ENCODE data around the gene FARP2.

The FARP2 gene

GRCh38 chr2:241538838-241539615, 182.9 kb downstream of the FARP2 start:
- no peak overlapping the region for H3K27ac ChIP-seq (ENCODE audit: low read depth in 2 of 2, low read length in 2 of 2)
- H3K27me3 ChIP-seq (ENCODE audit: control insufficient read depth in 2 of 2, insufficient read depth in 2 of 2, low read length in 2 of 2), result peaks cover 8 to 14% of the 10 kb centered on the region in 2 donors
- H3K4me1 ChIP-seq (ENCODE audit: control insufficient read depth in 2 of 2, insufficient read depth in 2 of 2, low read length in 2 of 2), result peaks cover 6% of the 10 kb centered on the region in 2 donors
- H3K36me3 ChIP-seq (ENCODE audit: control insufficient read depth in 2 of 2, insufficient read depth in 2 of 2, low read length in 2 of 2), result no peaks in the 10 kb centered on the region
- H3K9ac ChIP-seq (ENCODE audit: low read depth in 1 of 2, low read length in 2 of 2), result no peak overlapping the region
- no peak overlapping the region for H3K4me3 ChIP-seq (ENCODE audit: low read length in 2 of 2)
- no peaks in the 10 kb centered on the region for H3K9me3 ChIP-seq (ENCODE audit: control insufficient read depth in 2 of 2, low read length in 2 of 2)

- H3K27me3 ChIP-seq (ENCODE audit: control insufficient read depth in 2 of 2, insufficient read depth in 2 of 2, low read length in 2 of 2), result peaks cover 8 to 14% of the 10 kb centered on the region in 2 donors
- no peak overlapping the region for H3K9ac ChIP-seq (ENCODE audit: low read depth in 1 of 2, low read length in 2 of 2)
- peaks cover 6% of the 10 kb centered on the region in 2 donors for H3K4me1 ChIP-seq (ENCODE audit: control insufficient read depth in 2 of 2, insufficient read depth in 2 of 2, low read length in 2 of 2)
- H3K27ac ChIP-seq (ENCODE audit: low read depth in 2 of 2, low read length in 2 of 2), result no peak overlapping the region
- H3K36me3 ChIP-seq (ENCODE audit: control insufficient read depth in 2 of 2, insufficient read depth in 2 of 2, low read length in 2 of 2), result no peaks in the 10 kb centered on the region
- H3K9me3 ChIP-seq (ENCODE audit: control insufficient read depth in 2 of 2, low read length in 2 of 2), result no peaks in the 10 kb centered on the region
- no peak overlapping the region for H3K4me3 ChIP-seq (ENCODE audit: low read length in 2 of 2)
These were observed 183.7 kb downstream of the FARP2 start for GRCh38 chr2:241539616-241540374.

- H3K27me3 ChIP-seq (ENCODE audit: control insufficient read depth in 2 of 2, insufficient read depth in 2 of 2, low read length in 2 of 2), result peaks cover 8 to 20% of the 10 kb centered on the region in 2 donors
- no peak overlapping the region for H3K27ac ChIP-seq (ENCODE audit: low read depth in 2 of 2, low read length in 2 of 2)
- no peak overlapping the region for H3K9ac ChIP-seq (ENCODE audit: low read depth in 1 of 2, low read length in 2 of 2)
These were observed 184.3 kb downstream of the FARP2 start for GRCh38 chr2:241540401-241540770.

GRCh38 chr2:241540771-241541561, 184.9 kb downstream of the FARP2 start:
- peaks cover 6% of the 10 kb centered on the region in 2 donors for H3K4me1 ChIP-seq (ENCODE audit: control insufficient read depth in 2 of 2, insufficient read depth in 2 of 2, low read length in 2 of 2)
- no peaks in the 10 kb centered on the region for H3K9me3 ChIP-seq (ENCODE audit: control insufficient read depth in 2 of 2, low read length in 2 of 2)
- peaks cover 13 to 25% of the 10 kb centered on the region in 2 donors for H3K27me3 ChIP-seq (ENCODE audit: control insufficient read depth in 2 of 2, insufficient read depth in 2 of 2, low read length in 2 of 2)
- H3K9ac ChIP-seq (ENCODE audit: low read depth in 1 of 2, low read length in 2 of 2), result no peak overlapping the region
- H3K27ac ChIP-seq (ENCODE audit: low read depth in 2 of 2, low read length in 2 of 2), result no peak overlapping the region
- peak overlapping the region; percentile 20 to 48 for H3K4me3 ChIP-seq (ENCODE audit: low read length in 2 of 2)
- H3K36me3 ChIP-seq (ENCODE audit: control insufficient read depth in 2 of 2, insufficient read depth in 2 of 2, low read length in 2 of 2), result no peaks in the 10 kb centered on the region

More at GRCh38 chr2:241540401-241540770, 184.3 kb downstream of the FARP2 start:
- Histone ChIP-seq H3K9me3 (ENCODE audit: control insufficient read depth in 2 of 2, low read length in 2 of 2) (no peaks in the 10 kb centered on the region), H3K4me1 (ENCODE audit: control insufficient read depth in 2 of 2, insufficient read depth in 2 of 2, low read length in 2 of 2) (peaks cover 6% of the 10 kb centered on the region in 2 donors), H3K4me3 (ENCODE audit: low read length in 2 of 2) (peak overlapping the region; percentile 20 to 48), H3K36me3 (ENCODE audit: control insufficient read depth in 2 of 2, insufficient read depth in 2 of 2, low read length in 2 of 2) (no peaks in the 10 kb centered on the region)

- Histone ChIP-seq H3K9me3 (ENCODE audit: control insufficient read depth in 2 of 2, low read length in 2 of 2) (no peaks in the 10 kb centered on the region), H3K27me3 (ENCODE audit: control insufficient read depth in 2 of 2, insufficient read depth in 2 of 2, low read length in 2 of 2) (peaks cover 17 to 29% of the 10 kb centered on the region in 2 donors), H3K4me3 (ENCODE audit: low read length in 2 of 2) (no peak overlapping the region), H3K27ac (ENCODE audit: low read depth in 2 of 2, low read length in 2 of 2) (no peak overlapping the region), H3K9ac (ENCODE audit: low read depth in 1 of 2, low read length in 2 of 2) (no peak overlapping the region), H3K4me1 (ENCODE audit: control insufficient read depth in 2 of 2, insufficient read depth in 2 of 2, low read length in 2 of 2) (peaks cover 6% of the 10 kb centered on the region in 2 donors), H3K36me3 (ENCODE audit: control insufficient read depth in 2 of 2, insufficient read depth in 2 of 2, low read length in 2 of 2) (no peaks in the 10 kb centered on the region)
These were observed 185.6 kb downstream of the FARP2 start for GRCh38 chr2:241541564-241542277.

GRCh38 chr2:241542278-241542605, 186.2 kb downstream of the FARP2 start:
- H3K9ac ChIP-seq (ENCODE audit: low read depth in 1 of 2, low read length in 2 of 2), result no peak overlapping the region
- H3K36me3 ChIP-seq (ENCODE audit: control insufficient read depth in 2 of 2, insufficient read depth in 2 of 2, low read length in 2 of 2), result no peaks in the 10 kb centered on the region
- peaks cover 6% of the 10 kb centered on the region in 2 donors for H3K4me1 ChIP-seq (ENCODE audit: control insufficient read depth in 2 of 2, insufficient read depth in 2 of 2, low read length in 2 of 2)
- H3K4me3 ChIP-seq (ENCODE audit: low read length in 2 of 2), result no peak overlapping the region
- H3K27me3 ChIP-seq (ENCODE audit: control insufficient read depth in 2 of 2, insufficient read depth in 2 of 2, low read length in 2 of 2), result peaks cover 17 to 34% of the 10 kb centered on the region in 2 donors
- H3K27ac ChIP-seq (ENCODE audit: low read depth in 2 of 2, low read length in 2 of 2), result no peak overlapping the region
- no peaks in the 10 kb centered on the region for H3K9me3 ChIP-seq (ENCODE audit: control insufficient read depth in 2 of 2, low read length in 2 of 2)

Measured in mucosa of rectum (tissue), 2 donors.